GM18951 (cell line): ENCODE results near the gene CLSTN2.

Source experiments
- POLR2A ChIP-seq: IDR thresholded peaks from 4 replicates; pipeline ENCODE4 v1.6.1; 2011; ENCODE audit warnings: mild to moderate bottlenecking; ENCODE audit not compliant: insufficient read length, insufficient read depth; ENCODE audit errors: extremely low read depth
- in situ Hi-C: fragments of 300-500 bp; cut with MboI; formaldehyde crosslinking; loops from one replicate; pipeline ENCODE4 v1.12.0; 2022; ENCODE audit warnings: low sequenced_read_pairs, mixed read lengths, inconsistent platforms; ENCODE audit not compliant: unreplicated experiment

CLSTN2 gene

GRCh38 chr3:140522653-140523380 is 587.8 kb downstream of the CLSTN2 start:
- in situ Hi-C loops: no loop called here
- no peak for TF ChIP-seq POLR2A

- no peak for TF ChIP-seq POLR2A
- in situ Hi-C loops: no loop called here
Observed at GRCh38 chr3:140523600-140523999, 588.6 kb downstream of the CLSTN2 start.

GRCh38 chr3:140527156-140527555 is 592.2 kb downstream of the CLSTN2 start:
- in situ Hi-C loops: no loop called here
- TF ChIP-seq POLR2A: no peak

- in situ Hi-C loops: no loop called here
- no peak for TF ChIP-seq POLR2A
Observed at GRCh38 chr3:140529096-140529495, 594.1 kb downstream of the CLSTN2 start.

- no peak for TF ChIP-seq POLR2A
- in situ Hi-C loops: no loop called here
Observed at GRCh38 chr3:140529558-140529957, 594.6 kb downstream of the CLSTN2 start.

GRCh38 chr3:140530131-140530530 is 595.1 kb downstream of the CLSTN2 start:
- TF ChIP-seq POLR2A: no peak
- in situ Hi-C loops: no loop called here

- in situ Hi-C loops: no loop called here
- no peak for TF ChIP-seq POLR2A
Observed at GRCh38 chr3:140530603-140531002, 595.6 kb downstream of the CLSTN2 start.

GRCh38 chr3:140532793-140533330 is 597.9 kb downstream of the CLSTN2 start:
- no peak for TF ChIP-seq POLR2A
- in situ Hi-C loops: no loop called here

- TF ChIP-seq POLR2A: no peak
- in situ Hi-C loops: no loop called here
Observed at GRCh38 chr3:140536926-140537726, 602.1 kb downstream of the CLSTN2 start.

GRCh38 chr3:140537727-140538082 is 602.7 kb downstream of the CLSTN2 start:
- in situ Hi-C loops: no loop called here

GRCh38 chr3:140540262-140540661 is 605.3 kb downstream of the CLSTN2 start:
- in situ Hi-C loops: no loop called here
- no peak for TF ChIP-seq POLR2A

More at GRCh38 chr3:140537727-140538082, 602.7 kb downstream of the CLSTN2 start:
- no peak for TF ChIP-seq POLR2A

- TF ChIP-seq POLR2A: no peak
- in situ Hi-C loops: no loop called here
Observed at GRCh38 chr3:140541975-140542653, 607.1 kb downstream of the CLSTN2 start.

GRCh38 chr3:140545197-140545596 is 610.2 kb downstream of the CLSTN2 start:
- in situ Hi-C loops: no loop called here
- no peak for TF ChIP-seq POLR2A
